ENCODE results near the gene C8A.

DNA sequence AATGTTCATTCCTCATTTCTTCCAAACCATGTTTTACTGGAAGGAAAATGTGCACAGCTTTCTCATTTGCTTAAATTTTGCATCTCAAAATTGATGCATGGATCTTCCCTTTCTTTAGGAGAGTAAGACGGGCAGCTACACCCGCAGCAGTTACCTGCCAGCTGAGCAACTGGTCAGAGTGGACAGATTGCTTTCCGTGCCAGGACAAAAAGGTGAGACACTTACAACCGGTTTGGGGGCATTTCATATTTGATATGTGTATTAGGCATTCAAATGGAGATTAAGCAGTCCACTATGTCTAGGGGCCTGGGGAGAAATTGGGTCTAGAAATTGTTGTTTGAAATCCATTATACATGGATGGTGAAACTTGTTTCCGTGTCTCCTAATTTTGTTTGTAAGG is 12.9 kb downstream of the C8A start:
- TF ChIP-seq, protein P1, sequence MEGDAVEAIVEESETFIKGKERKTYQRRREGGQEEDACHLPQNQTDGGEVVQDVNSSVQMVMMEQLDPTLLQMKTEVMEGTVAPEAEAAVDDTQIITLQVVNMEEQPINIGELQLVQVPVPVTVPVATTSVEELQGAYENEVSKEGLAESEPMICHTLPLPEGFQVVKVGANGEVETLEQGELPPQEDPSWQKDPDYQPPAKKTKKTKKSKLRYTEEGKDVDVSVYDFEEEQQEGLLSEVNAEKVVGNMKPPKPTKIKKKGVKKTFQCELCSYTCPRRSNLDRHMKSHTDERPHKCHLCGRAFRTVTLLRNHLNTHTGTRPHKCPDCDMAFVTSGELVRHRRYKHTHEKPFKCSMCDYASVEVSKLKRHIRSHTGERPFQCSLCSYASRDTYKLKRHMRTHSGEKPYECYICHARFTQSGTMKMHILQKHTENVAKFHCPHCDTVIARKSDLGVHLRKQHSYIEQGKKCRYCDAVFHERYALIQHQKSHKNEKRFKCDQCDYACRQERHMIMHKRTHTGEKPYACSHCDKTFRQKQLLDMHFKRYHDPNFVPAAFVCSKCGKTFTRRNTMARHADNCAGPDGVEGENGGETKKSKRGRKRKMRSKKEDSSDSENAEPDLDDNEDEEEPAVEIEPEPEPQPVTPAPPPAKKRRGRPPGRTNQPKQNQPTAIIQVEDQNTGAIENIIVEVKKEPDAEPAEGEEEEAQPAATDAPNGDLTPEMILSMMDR (IDR thresholded peaks at IDR 0.05; ENCODE audit: low read depth, low read length) = no peak
- TF ChIP-seq POLR2A (IDR thresholded peaks at IDR 0.05; ENCODE audit: extremely low read depth, insufficient read length) (no peak), MYC (IDR thresholded peaks at IDR 0.05; ENCODE audit: low read depth, low read length) (no peak)
